Upper lobe of left lung (tissue), 6 donors: ENCODE measurements around the gene TCERG1L. TPM values are rescaled to one million over a fixed set of nuclear protein-coding genes. Genes with fewer than 3 reads are reported as not detected.

Experiments
- ATAC-seq, 2 donors: fragments of 200-7000 bp; cut with Tn5 transposase; one replicate each; pipeline ENCODE4 v1.9.1; 2022; ENCODE audit warnings: mild to moderate bottlenecking in 2 of 2, moderate library complexity in 2 of 2; ENCODE audit not compliant: low FRiP score in 2 of 2
- DNase-seq, 2 donors: peaks; one replicate each; pipeline ENCODE4 v3.0.0-alpha.2; 2019 to 2020
- H3K27ac ChIP-seq, 4 donors: fragments of 200-600 bp; sonication (generic); one replicate each; pipeline ENCODE4 v1.5.1; 2016 to 2019
- H3K27me3 ChIP-seq, 4 donors: fragments of 200-600 bp; sonication (generic); one replicate each; pipeline ENCODE4 v1.5.1; 2017 to 2019
- H3K36me3 ChIP-seq, 4 donors: fragments of 200-600 bp; sonication (generic); one replicate each; pipeline ENCODE4 v1.5.1; 2016 to 2019
- H3K4me1 ChIP-seq, 4 donors: fragments of 200-600 bp; sonication (generic); one replicate each; pipeline ENCODE4 v1.5.1; 2018 to 2019
- H3K4me3 ChIP-seq, 4 donors: fragments of 200-600 bp; sonication (generic); one replicate each; pipeline ENCODE4 v1.5.1; 2017 to 2019; ENCODE audit warnings: mild to moderate bottlenecking in 2 of 4, moderate library complexity in 1 of 4
- H3K9me3 ChIP-seq, 4 donors: fragments of 200-600 bp; sonication (generic); one replicate each; pipeline ENCODE4 v1.5.1; 2018 to 2019
- CTCF ChIP-seq, 6 experiments: fragments of 450-650 bp in 4 of 6; fragments of 200-600 bp in 2 of 6; sonication (generic) in 2 of 6; IDR thresholded peaks; one replicate each; pipeline ENCODE4 v1.5.1; 2016 to 2019; ENCODE audit warnings: antibody characterized with exemption in 6 of 6
- EP300 ChIP-seq, 4 donors: sonication (generic); formaldehyde crosslinking; IDR thresholded peaks; one replicate each; pipeline ENCODE4 v1.5.1; 2017; ENCODE audit warnings: antibody characterized with exemption in 4 of 4, control low read depth in 2 of 4
- POLR2A ChIP-seq, 4 donors: fragments of 450-650 bp; IDR thresholded peaks; one replicate each; pipeline ENCODE4 v1.5.1; 2016 to 2017; ENCODE audit warnings: antibody characterized with exemption in 4 of 4, mild to moderate bottlenecking in 2 of 4
- POLR2AphosphoS5 ChIP-seq, 2 donors: sonication (generic); formaldehyde crosslinking; IDR thresholded peaks; one replicate each; pipeline ENCODE4 v1.5.1; 2017; ENCODE audit warnings: antibody characterized with exemption in 2 of 2
- WGBS, 2 donors: methylation state at CpG; one replicate each; pipeline ENCODE4 v1.1.5; 2017 to 2018; 5-methylcytosine and 5-hydroxymethylcytosine counted together
- total RNA-seq, 6 donors: library from RNA; depleted of rRNA in 4 of 6; stranded (reverse); fragments of >200 nt in 4 of 6; gene quantifications; one replicate each; pipeline versions ENCODE4 v1.1.0 to v1.2.1, GENCODE V29; 2016 to 2021
- donor health status: DM: no; HTN: no; CAD: no; lungs with moderate emphysema.
- donor health status: DM: no; HTN: yes; CAD: no; lungs with severe emphysema.

The TCERG1L gene
- total RNA-seq, 6 donors from 2014 or later = 0.10 TPM; not detected in 5

DNA sequence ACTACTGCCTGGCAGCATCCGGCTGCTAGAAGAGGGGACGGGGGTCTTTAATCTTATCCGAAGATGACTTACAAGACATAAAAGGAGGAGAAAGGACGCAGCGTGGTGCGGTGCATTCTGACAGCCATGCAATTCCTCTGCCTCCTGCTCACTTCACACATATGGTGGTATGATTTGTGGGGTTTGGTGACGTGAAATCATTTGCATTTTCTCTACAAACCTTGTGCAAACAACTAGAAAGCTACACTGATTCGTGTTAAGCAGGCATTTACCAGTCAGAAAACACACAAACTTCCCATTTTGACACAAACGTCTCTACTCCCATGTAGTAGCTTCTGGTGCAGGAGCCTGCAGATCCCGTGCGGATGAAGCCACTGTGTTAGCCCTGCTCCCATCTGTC, 6.8 kb upstream of the TCERG1L start:
- WGBS, 2 donors = 64 to 79% methylated on average over 11 of the region's 11 CpGs
- H3K4me1 ChIP-seq = no peaks in the 10 kb centered on the region
- H3K27ac ChIP-seq = no peak overlapping the region
- no peaks in the 10 kb centered on the region for H3K9me3 ChIP-seq
- DNase-seq (no peak), ATAC-seq (no peak)
- H3K27me3 ChIP-seq = peaks cover 0 to 4% (median 0%) of the 10 kb centered on the region in 4 donors
- no peaks in the 10 kb centered on the region for H3K36me3 ChIP-seq
- H3K4me3 ChIP-seq = no peak overlapping the region
- TF ChIP-seq CTCF (IDR thresholded peaks at IDR 0.05) (no peak), POLR2A (IDR thresholded peaks at IDR 0.05) (no peak), EP300 (IDR thresholded peaks at IDR 0.05) (no peak)

- no peak overlapping the region for H3K4me3 ChIP-seq
- no peaks in the 10 kb centered on the region for H3K36me3 ChIP-seq
- no peaks in the 10 kb centered on the region for H3K9me3 ChIP-seq
- ATAC-seq (no peak), DNase-seq (peak in 1 of 2 donors; percentile 54)
- H3K27ac ChIP-seq = no peak overlapping the region
- H3K4me1 ChIP-seq = peaks cover 0 to 13% (median 3%) of the 10 kb centered on the region in 4 donors
- WGBS, 2 donors = 73 to 89% methylated on average over 10 to 15 of the region's 16 CpGs
- peaks cover 0 to 17% (median 5%) of the 10 kb centered on the region in 4 donors for H3K27me3 ChIP-seq
- TF ChIP-seq POLR2A (IDR thresholded peaks at IDR 0.05) (no peak), EP300 (IDR thresholded peaks at IDR 0.05) (no peak), POLR2AphosphoS5 (IDR thresholded peaks at IDR 0.05) (no peak), CTCF (IDR thresholded peaks at IDR 0.05) (no peak)
Observed at GRCh38 chr10:131316321-131317075, 5.0 kb upstream of the TCERG1L start.

DNA sequence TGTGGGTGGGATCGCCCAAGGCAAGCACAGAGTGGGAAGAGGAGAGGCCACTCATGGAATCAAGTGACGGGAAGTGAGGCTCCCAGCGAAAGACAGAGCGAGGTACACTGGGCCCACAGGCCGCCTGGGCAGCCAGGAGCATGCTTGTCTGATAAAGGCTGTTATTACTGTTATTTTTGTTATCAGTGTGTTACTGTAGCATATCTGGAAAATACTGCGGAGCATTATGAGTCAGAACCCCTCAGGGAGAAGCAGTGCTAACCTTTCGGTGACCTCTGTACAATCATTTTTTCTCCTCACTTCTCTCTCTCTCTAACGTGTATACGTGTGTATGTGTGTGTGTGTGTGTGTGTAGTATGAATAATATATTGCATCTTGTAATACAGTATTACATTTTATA, 3.8 kb upstream of the TCERG1L start:
- H3K27me3 ChIP-seq = peaks cover 0 to 28% (median 10%) of the 10 kb centered on the region in 4 donors

GRCh38 chr10:131314799-131315198, 3.3 kb upstream of the TCERG1L start:
- Histone ChIP-seq H3K4me3 (no peak overlapping the region), H3K36me3 (no peaks in the 10 kb centered on the region), H3K4me1 (peaks cover 7 to 25% (median 7%) of the 10 kb centered on the region in 4 donors), H3K27ac (no peak overlapping the region), H3K9me3 (no peaks in the 10 kb centered on the region), H3K27me3 (peaks cover 0 to 32% (median 11%) of the 10 kb centered on the region in 4 donors)
- ATAC-seq (no peak), DNase-seq (no peak)
- WGBS, 2 donors = 66 to 75% methylated on average over 10 of the region's 10 CpGs
- TF ChIP-seq POLR2A (IDR thresholded peaks at IDR 0.05) = no peak

More for the DNA sequence above, 3.8 kb upstream of the TCERG1L start:
- peaks cover 7 to 24% (median 7%) of the 10 kb centered on the region in 4 donors for H3K4me1 ChIP-seq
- TF ChIP-seq POLR2AphosphoS5 (IDR thresholded peaks at IDR 0.05) (no peak), CTCF (IDR thresholded peaks at IDR 0.05) (no peak)
- H3K4me3 ChIP-seq = no peak overlapping the region
- H3K9me3 ChIP-seq = no peaks in the 10 kb centered on the region
- no peak for ATAC-seq
- H3K36me3 ChIP-seq = no peaks in the 10 kb centered on the region
- H3K27ac ChIP-seq = no peak overlapping the region
- no peak for DNase-seq
- WGBS, 2 donors = 72 to 73% methylated on average over 9 of the region's 9 CpGs

- Histone ChIP-seq H3K4me1 (peaks cover 7 to 25% (median 7%) of the 10 kb centered on the region in 4 donors), H3K27ac (no peak overlapping the region), H3K36me3 (no peaks in the 10 kb centered on the region), H3K27me3 (peaks cover 0 to 32% (median 11%) of the 10 kb centered on the region in 4 donors), H3K4me3 (no peak overlapping the region), H3K9me3 (no peaks in the 10 kb centered on the region)
- 82 to 90% methylated on average over 3 of the region's 3 CpGs for WGBS, 2 donors
- ATAC-seq = no peak
- DNase-seq = no peak
- TF ChIP-seq CTCF (IDR thresholded peaks at IDR 0.05) (no peak), POLR2AphosphoS5 (IDR thresholded peaks at IDR 0.05) (no peak), POLR2A (IDR thresholded peaks at IDR 0.05) (no peak), EP300 (IDR thresholded peaks at IDR 0.05) (no peak)
Observed at GRCh38 chr10:131314148-131314547, 2.6 kb upstream of the TCERG1L start.
